Activated CD8-positive, alpha-beta T cell treated with anti-CD3 and anti-CD28 coated beads for 36 hours (primary cell): ENCODE data around the gene SPINK5. TPM values are rescaled to one million over a fixed set of nuclear protein-coding genes. Genes with fewer than 3 reads are reported as not detected.

ENCODE experiments used
- ATAC-seq: fragments of 200-7000 bp; cut with Tn5 transposase; one replicate; pipeline ENCODE4 v1.10.0; 2021; ENCODE audit warnings: mild to moderate bottlenecking, moderate library complexity
- CTCF ChIA-PET: fragments of 350-600 bp; sonication (Branson Sonifier 250); formaldehyde crosslinking; loops from one replicate; lab custom pipeline; 2021; ENCODE audit warnings: antibody characterized with exemption; lab: Charles Lee
- POLR2A ChIA-PET: fragments of 350-600 bp; sonication (Branson Sonifier 250); formaldehyde crosslinking; loops from one replicate; lab custom pipeline; 2021; ENCODE audit warnings: antibody characterized with exemption; lab: Charles Lee
- DNase-seq: peaks from one replicate; pipeline ENCODE4 v3.0.0-alpha.2; 2020
- H3K27ac Mint-ChIP-seq: one replicate; pipeline ENCODE4 v1.8.0; 2021; ENCODE audit warnings: mild to moderate bottlenecking, mixed read lengths
- H3K27me3 Mint-ChIP-seq: one replicate; pipeline ENCODE4 v1.8.0; 2021; ENCODE audit warnings: mixed read lengths
- H3K36me3 Mint-ChIP-seq: one replicate; pipeline ENCODE4 v1.8.0; 2021; ENCODE audit warnings: low read depth, mixed read lengths
- H3K4me1 Mint-ChIP-seq: one replicate; pipeline ENCODE4 v1.8.0; 2021; ENCODE audit warnings: low read depth, mixed read lengths
- H3K4me3 Mint-ChIP-seq: one replicate; pipeline ENCODE4 v1.8.0; 2021; ENCODE audit warnings: mild to moderate bottlenecking, moderate library complexity, mixed read lengths
- H3K9me3 Mint-ChIP-seq: one replicate; pipeline ENCODE4 v1.8.0; 2021; ENCODE audit warnings: mixed read lengths
- intact Hi-C: fragments of 100-400 bp; cut with micrococcal nuclease; formaldehyde crosslinking; loops from one replicate; pipeline ENCODE4 v1.10.0; 2022
- total RNA-seq, 2 experiments: library from RNA; stranded (reverse); gene quantifications; one replicate each; pipeline ENCODE4 v1.2.3, GENCODE V29; 2021
- TF ChIP-seq, protein P1 (sequence below): fragments of 200-600 bp; IDR thresholded peaks from one replicate; pipeline ENCODE4 v1.8.0; 2022; ENCODE audit warnings: antibody characterized with exemption, mild to moderate bottlenecking

The SPINK5 gene
- total RNA-seq, 2 experiments from 2014 or later, result not detected

DNA sequence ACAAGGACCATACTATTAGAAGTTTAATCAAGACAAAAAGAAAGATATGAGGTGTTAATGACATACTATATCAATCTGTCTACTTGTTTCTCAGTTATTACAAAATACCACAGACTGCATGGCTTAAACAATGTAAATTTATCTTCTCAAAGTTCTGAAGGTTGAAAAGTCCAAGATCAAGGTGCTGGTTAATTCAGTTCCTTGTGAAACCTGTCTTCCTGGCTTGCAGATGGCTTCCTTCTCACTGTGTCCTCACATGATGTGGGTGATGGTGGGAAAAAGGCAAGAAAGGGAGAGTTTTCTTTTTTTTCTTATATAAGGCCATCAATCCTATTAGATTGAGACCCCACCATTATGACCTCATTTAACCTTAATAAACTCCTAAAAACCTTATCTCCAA is 89.0 kb downstream of the SPINK5 start:
- Mint-ChIP-seq H3K4me3 (no peak overlapping the region), H3K36me3 (no peaks in the 10 kb centered on the region), H3K27me3 (peaks cover 4% of the 10 kb centered on the region), H3K27ac (no peak overlapping the region), H3K4me1 (no peaks in the 10 kb centered on the region), H3K9me3 (peaks cover 1% of the 10 kb centered on the region)
- TF ChIP-seq, protein P1, sequence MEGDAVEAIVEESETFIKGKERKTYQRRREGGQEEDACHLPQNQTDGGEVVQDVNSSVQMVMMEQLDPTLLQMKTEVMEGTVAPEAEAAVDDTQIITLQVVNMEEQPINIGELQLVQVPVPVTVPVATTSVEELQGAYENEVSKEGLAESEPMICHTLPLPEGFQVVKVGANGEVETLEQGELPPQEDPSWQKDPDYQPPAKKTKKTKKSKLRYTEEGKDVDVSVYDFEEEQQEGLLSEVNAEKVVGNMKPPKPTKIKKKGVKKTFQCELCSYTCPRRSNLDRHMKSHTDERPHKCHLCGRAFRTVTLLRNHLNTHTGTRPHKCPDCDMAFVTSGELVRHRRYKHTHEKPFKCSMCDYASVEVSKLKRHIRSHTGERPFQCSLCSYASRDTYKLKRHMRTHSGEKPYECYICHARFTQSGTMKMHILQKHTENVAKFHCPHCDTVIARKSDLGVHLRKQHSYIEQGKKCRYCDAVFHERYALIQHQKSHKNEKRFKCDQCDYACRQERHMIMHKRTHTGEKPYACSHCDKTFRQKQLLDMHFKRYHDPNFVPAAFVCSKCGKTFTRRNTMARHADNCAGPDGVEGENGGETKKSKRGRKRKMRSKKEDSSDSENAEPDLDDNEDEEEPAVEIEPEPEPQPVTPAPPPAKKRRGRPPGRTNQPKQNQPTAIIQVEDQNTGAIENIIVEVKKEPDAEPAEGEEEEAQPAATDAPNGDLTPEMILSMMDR, result no peak
- ChIA-PET CTCF (no interaction called here), POLR2A (no interaction called here)
- DNase-seq (no peak), ATAC-seq (no peak)
- intact Hi-C loops, result no loop called here

DNA sequence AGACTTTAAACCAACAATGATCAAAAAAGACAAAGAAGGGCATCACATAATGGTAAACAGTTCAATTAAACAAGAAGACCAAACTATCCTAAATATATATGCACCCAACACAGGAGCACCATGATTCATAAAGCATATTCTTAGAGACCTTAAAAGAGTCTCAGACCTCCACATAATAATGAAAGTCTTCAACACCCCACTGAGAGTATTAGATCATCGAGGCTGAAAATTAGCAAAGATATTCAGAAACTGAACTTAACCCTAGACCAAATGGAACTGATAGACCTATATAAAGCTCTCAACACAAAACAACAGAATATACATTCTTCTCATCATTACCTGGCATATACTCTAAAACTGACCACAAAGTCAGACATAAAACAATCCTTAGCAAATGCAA is 92.8 kb downstream of the SPINK5 start:
- intact Hi-C loops, result no loop called here
- DNase-seq (no peak), ATAC-seq (no peak)
- TF ChIP-seq, protein P1, result no peak
- no peak overlapping the region for H3K4me3 Mint-ChIP-seq
- H3K36me3 Mint-ChIP-seq, result no peaks in the 10 kb centered on the region
- no peaks in the 10 kb centered on the region for H3K4me1 Mint-ChIP-seq
- H3K27ac Mint-ChIP-seq, result no peak overlapping the region
- peaks cover 1% of the 10 kb centered on the region for H3K9me3 Mint-ChIP-seq
- H3K27me3 Mint-ChIP-seq, result peaks cover 3% of the 10 kb centered on the region
- CTCF ChIA-PET, result interaction anchor here (0.9 kb wide), 1 partner anchor 9 kb away, joined by 3 read pairs; no protein-coding TSS in a partner anchor
- POLR2A ChIA-PET, result no interaction called here

- no peak for ATAC-seq
- H3K4me3 Mint-ChIP-seq, result no peak overlapping the region
- ChIA-PET CTCF (interaction anchor here (1.2 kb wide), 1 partner anchor 304 kb away, joined by 3 read pairs; no protein-coding TSS in a partner anchor), POLR2A (no interaction called here)
- H3K4me1 Mint-ChIP-seq, result no peaks in the 10 kb centered on the region
- intact Hi-C loops, result no loop called here
- no peaks in the 10 kb centered on the region for H3K27me3 Mint-ChIP-seq
- no peak for DNase-seq
- no peak overlapping the region for H3K27ac Mint-ChIP-seq
- no peaks in the 10 kb centered on the region for H3K9me3 Mint-ChIP-seq
- TF ChIP-seq, protein P1, result no peak
- no peaks in the 10 kb centered on the region for H3K36me3 Mint-ChIP-seq
Observed at GRCh38 chr5:148162038-148162437, 98.3 kb downstream of the SPINK5 start.

DNA sequence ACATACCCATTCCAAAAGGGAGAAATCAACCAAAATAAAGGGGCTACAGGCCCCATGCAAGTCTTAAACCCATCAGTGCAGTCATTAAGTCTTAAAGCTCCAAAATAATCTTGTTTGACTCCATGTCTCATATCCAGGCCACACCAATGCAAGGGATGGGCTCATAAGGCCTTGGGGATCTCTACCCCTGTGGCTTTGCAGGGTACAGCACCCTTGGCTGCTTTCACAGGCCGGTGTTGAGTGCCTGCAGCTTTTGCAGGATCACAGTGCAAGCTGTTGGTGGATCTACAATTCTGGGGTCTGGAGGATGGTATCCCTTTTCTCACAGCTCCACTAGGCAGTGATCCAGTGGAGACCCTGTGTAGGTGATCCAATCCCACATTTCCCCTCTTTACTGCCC is 99.6 kb downstream of the SPINK5 start:
- Mint-ChIP-seq H3K27ac (no peak overlapping the region), H3K27me3 (no peaks in the 10 kb centered on the region), H3K9me3 (no peaks in the 10 kb centered on the region), H3K4me3 (no peak overlapping the region), H3K4me1 (no peaks in the 10 kb centered on the region), H3K36me3 (no peaks in the 10 kb centered on the region)
- DNase-seq (no peak), ATAC-seq (no peak)
- intact Hi-C loops, result no loop called here
- TF ChIP-seq, protein P1, result no peak
- ChIA-PET POLR2A (no interaction called here), CTCF (no interaction called here)

DNA sequence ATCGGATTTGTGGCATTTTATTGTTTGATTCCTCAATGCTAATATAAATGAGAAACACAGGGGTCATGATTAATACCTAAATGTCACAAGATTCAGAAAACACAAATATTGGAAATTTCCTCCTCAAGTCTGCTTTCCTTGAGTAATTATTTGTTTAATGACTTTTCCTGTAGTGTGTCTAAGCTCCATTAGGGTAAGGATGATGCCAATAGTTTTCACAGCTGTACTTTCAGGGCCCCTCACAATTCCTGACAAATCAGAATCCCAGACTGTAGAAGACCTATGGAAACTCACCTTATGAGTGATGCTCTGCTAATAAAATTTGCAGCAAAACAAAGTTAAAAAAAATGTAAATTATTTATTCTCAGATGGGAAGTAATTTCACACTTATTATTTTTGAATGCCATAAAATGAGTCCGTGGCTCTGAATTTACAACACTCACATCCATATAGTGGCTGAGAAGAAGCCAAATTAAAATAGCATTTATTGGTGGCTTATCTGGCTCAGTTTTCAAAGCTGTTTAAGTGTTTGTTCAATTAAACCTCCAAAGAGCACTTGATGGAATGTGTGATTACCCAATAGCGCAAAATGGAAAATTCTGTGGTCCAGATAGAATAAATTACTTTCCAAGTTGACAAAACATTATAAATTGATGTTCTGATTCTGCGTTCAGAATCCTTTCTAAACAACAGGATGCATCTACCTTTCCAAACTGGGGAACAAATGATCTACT is 102.9 kb downstream of the SPINK5 start:
- H3K27me3 Mint-ChIP-seq, result no peaks in the 10 kb centered on the region
- no peaks in the 10 kb centered on the region for H3K9me3 Mint-ChIP-seq
- intact Hi-C loops, result no loop called here
- ATAC-seq (no peak), DNase-seq (no peak)
- TF ChIP-seq, protein P1, result no peak
- ChIA-PET CTCF (no interaction called here), POLR2A (no interaction called here)
- H3K4me1 Mint-ChIP-seq, result no peaks in the 10 kb centered on the region
- H3K27ac Mint-ChIP-seq, result no peak overlapping the region
- H3K36me3 Mint-ChIP-seq, result no peaks in the 10 kb centered on the region
- H3K4me3 Mint-ChIP-seq, result no peak overlapping the region
